NCI-H526 (cell line): ENCODE measurements around the gene AGTPBP1.
A peak's percentile ranks its signal among the peaks of the same experiment; 100 is the strongest.

ENCODE experiments used
- DNase-seq, 2 experiments: peaks; one replicate each; lab custom pipeline; 2025; lab: John Stamatoyannopoulos, UW

The AGTPBP1 gene

GRCh38 chr9:85717220-85717619 lies 24.5 kb downstream of the AGTPBP1 start:
- DNase-seq = no peak

GRCh38 chr9:85716031-85716877 lies 25.5 kb downstream of the AGTPBP1 start:
- DNase-seq = peak in 1 of 2 experiments; percentile 0

- DNase-seq = no peak
Observed at GRCh38 chr9:85715587-85715986, 26.2 kb downstream of the AGTPBP1 start.

GRCh38 chr9:85713897-85714296 lies 27.9 kb downstream of the AGTPBP1 start:
- DNase-seq = no peak

GRCh38 chr9:85704744-85705143 lies 37.0 kb downstream of the AGTPBP1 start:
- DNase-seq = no peak

- no peak for DNase-seq
Observed at GRCh38 chr9:85703398-85703797, 38.4 kb downstream of the AGTPBP1 start.

- DNase-seq = no peak
Observed at GRCh38 chr9:85702726-85703289, 38.9 kb downstream of the AGTPBP1 start.

- DNase-seq = no peak
Observed at GRCh38 chr9:85702191-85702590, 39.6 kb downstream of the AGTPBP1 start.

- DNase-seq = no peak
Observed at GRCh38 chr9:85700330-85700729, 41.4 kb downstream of the AGTPBP1 start.

GRCh38 chr9:85688361-85688760 lies 53.4 kb downstream of the AGTPBP1 start:
- DNase-seq = no peak

- DNase-seq = no peak
Observed at GRCh38 chr9:85685081-85685480, 56.7 kb downstream of the AGTPBP1 start.

GRCh38 chr9:85676790-85677189 lies 65.0 kb downstream of the AGTPBP1 start:
- DNase-seq = no peak

GRCh38 chr9:85667374-85667773 lies 74.4 kb downstream of the AGTPBP1 start:
- DNase-seq = no peak

- no peak for DNase-seq
Observed at GRCh38 chr9:85666086-85666485, 75.7 kb downstream of the AGTPBP1 start.

GRCh38 chr9:85662573-85662972 lies 79.2 kb downstream of the AGTPBP1 start:
- no peak for DNase-seq

GRCh38 chr9:85658716-85659115 lies 83.0 kb downstream of the AGTPBP1 start:
- no peak for DNase-seq

- no peak for DNase-seq
Observed at GRCh38 chr9:85653153-85653552, 88.6 kb downstream of the AGTPBP1 start.

- DNase-seq = no peak
Observed at GRCh38 chr9:85647571-85647970, 94.2 kb downstream of the AGTPBP1 start.

GRCh38 chr9:85645909-85646627 lies 95.7 kb downstream of the AGTPBP1 start:
- DNase-seq = no peak

GRCh38 chr9:85640425-85640824 lies 101.3 kb downstream of the AGTPBP1 start:
- DNase-seq = no peak

GRCh38 chr9:85639675-85640186 lies 102.0 kb downstream of the AGTPBP1 start:
- no peak for DNase-seq

- DNase-seq = no peak
Observed at GRCh38 chr9:85631809-85632208, 109.9 kb downstream of the AGTPBP1 start.

GRCh38 chr9:85630676-85631075 lies 111.1 kb downstream of the AGTPBP1 start:
- DNase-seq = no peak
